Suprapubic skin (tissue), 4 donors: ENCODE measurements around the gene ANKRD29.

Experiments used
- EP300 ChIP-seq: sonication (generic); formaldehyde crosslinking; IDR thresholded peaks from one replicate; pipeline ENCODE4 v1.6.1; 2017; ENCODE audit warnings: antibody characterized with exemption
- POLR2A ChIP-seq, 2 donors: fragments of 450-650 bp; IDR thresholded peaks; one replicate each; pipeline ENCODE4 v1.6.1; 2017; ENCODE audit warnings: antibody characterized with exemption in 2 of 2, mild to moderate bottlenecking in 2 of 2, moderate library complexity in 2 of 2
- POLR2AphosphoS5 ChIP-seq, 3 donors: sonication (generic); formaldehyde crosslinking; IDR thresholded peaks; one replicate each; pipeline ENCODE4 v1.6.1; 2017; ENCODE audit warnings: antibody characterized with exemption in 3 of 3
- TF ChIP-seq, protein P1 (sequence below), 2 donors: fragments of 200-600 bp in 1 of 2; fragments of 450-650 bp in 1 of 2; sonication (generic) in 1 of 2; IDR thresholded peaks; one replicate each; pipeline ENCODE4 v1.5.1; 2016 to 2019; ENCODE audit warnings: antibody characterized with exemption in 2 of 2, mild to moderate bottlenecking in 1 of 2, moderate library complexity in 1 of 2

DNA sequence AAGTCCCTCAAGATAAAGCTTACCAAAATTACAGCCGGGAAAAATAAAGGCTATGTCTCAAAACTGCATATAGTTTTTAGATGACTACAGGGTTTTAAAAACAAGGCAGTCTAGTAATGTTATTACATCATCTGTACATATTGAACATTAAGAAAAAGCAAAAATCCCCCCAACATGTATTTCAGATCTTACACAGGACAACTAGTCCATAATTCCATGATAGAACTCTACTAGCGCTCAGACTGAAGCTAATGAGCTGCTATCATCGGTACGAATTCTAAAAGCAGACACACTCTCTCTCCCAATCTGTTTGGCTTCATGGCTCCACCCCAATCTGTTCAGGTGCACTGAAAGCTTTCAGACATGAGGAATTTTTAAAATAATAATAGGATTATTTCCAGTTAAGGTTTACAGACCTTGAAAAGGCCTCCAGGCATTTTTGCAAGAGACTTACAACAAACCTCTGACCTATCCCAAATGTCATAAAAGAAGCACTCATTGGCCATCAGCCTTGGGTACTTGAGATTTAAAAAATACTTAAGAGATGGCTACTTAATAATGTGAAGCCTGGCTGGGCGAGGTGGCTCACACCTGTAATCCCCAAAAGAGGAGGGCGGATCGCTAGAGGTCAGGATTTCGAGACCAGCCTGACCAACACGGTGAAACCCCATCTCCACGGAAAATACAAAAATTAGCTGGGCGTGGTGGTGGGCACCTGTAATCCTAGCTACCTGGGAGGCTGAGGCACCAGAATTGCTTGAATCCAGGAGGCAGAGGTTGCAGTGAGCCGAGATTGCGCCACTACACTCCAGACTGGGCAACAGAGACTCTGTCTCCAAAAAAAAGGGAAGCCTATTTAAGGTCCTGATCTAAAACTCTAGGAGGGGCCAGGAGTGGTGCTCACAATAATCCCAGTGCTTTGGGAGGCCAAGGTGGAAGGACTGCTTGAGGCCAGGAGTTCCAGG is 78.4 kb downstream of the ANKRD29 start:
- TF ChIP-seq, protein P1, sequence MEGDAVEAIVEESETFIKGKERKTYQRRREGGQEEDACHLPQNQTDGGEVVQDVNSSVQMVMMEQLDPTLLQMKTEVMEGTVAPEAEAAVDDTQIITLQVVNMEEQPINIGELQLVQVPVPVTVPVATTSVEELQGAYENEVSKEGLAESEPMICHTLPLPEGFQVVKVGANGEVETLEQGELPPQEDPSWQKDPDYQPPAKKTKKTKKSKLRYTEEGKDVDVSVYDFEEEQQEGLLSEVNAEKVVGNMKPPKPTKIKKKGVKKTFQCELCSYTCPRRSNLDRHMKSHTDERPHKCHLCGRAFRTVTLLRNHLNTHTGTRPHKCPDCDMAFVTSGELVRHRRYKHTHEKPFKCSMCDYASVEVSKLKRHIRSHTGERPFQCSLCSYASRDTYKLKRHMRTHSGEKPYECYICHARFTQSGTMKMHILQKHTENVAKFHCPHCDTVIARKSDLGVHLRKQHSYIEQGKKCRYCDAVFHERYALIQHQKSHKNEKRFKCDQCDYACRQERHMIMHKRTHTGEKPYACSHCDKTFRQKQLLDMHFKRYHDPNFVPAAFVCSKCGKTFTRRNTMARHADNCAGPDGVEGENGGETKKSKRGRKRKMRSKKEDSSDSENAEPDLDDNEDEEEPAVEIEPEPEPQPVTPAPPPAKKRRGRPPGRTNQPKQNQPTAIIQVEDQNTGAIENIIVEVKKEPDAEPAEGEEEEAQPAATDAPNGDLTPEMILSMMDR (IDR thresholded peaks at IDR 0.05), result no peak
- TF ChIP-seq POLR2A (IDR thresholded peaks at IDR 0.05) (no peak), EP300 (no peak), POLR2AphosphoS5 (IDR thresholded peaks at IDR 0.05) (no peak)
